ENCODE data around the gene MSX1. TPM values are rescaled to one million over a fixed set of nuclear protein-coding genes. Genes with fewer than 3 reads are reported as not detected.

Gene MSX1
- total RNA-seq, 2 experiments from 2014 or later, result 0.16 to 0.61 TPM

GRCh38 chr4:4888695-4889094 lies 29.2 kb downstream of the MSX1 start:
- Mint-ChIP-seq H3K4me3 (no peak overlapping the region), H3K9me3 (no peaks in the 10 kb centered on the region), H3K4me1 (ENCODE audit: low read depth) (no peaks in the 10 kb centered on the region), H3K27me3 (peaks cover 9% of the 10 kb centered on the region), H3K27ac (no peak overlapping the region), H3K36me3 (ENCODE audit: low read depth) (no peaks in the 10 kb centered on the region)
- intact Hi-C loops (cut with micrococcal nuclease), result no loop called here
- DNase-seq (no peak), ATAC-seq (no peak)
- POLR2A ChIA-PET, result no interaction called here
- CTCF ChIA-PET, result no interaction called here
- TF ChIP-seq CTCF (IDR thresholded peaks at IDR 0.05), result no peak

GRCh38 chr4:4889781-4890180 lies 30.3 kb downstream of the MSX1 start:
- Mint-ChIP-seq H3K27ac (no peak overlapping the region), H3K9me3 (no peaks in the 10 kb centered on the region), H3K27me3 (peaks cover 9% of the 10 kb centered on the region), H3K36me3 (ENCODE audit: low read depth) (no peaks in the 10 kb centered on the region), H3K4me3 (no peak overlapping the region), H3K4me1 (ENCODE audit: low read depth) (no peaks in the 10 kb centered on the region)
- ChIA-PET POLR2A (no interaction called here), CTCF (no interaction called here)
- TF ChIP-seq CTCF (IDR thresholded peaks at IDR 0.05), result no peak
- no peak for DNase-seq
- ATAC-seq, result no peak
- intact Hi-C loops (cut with micrococcal nuclease), result no loop called here

GRCh38 chr4:4890574-4891255 lies 31.2 kb downstream of the MSX1 start:
- POLR2A ChIA-PET, result no interaction called here
- ATAC-seq, result no peak
- no peak for TF ChIP-seq CTCF (IDR thresholded peaks at IDR 0.05)
- H3K27me3 Mint-ChIP-seq, result peaks cover 9% of the 10 kb centered on the region
- H3K4me1 Mint-ChIP-seq (ENCODE audit: low read depth), result no peaks in the 10 kb centered on the region
- no peak overlapping the region for H3K27ac Mint-ChIP-seq
- no peak for DNase-seq
- CTCF ChIA-PET, result interaction anchor here (1.3 kb wide), 1 partner anchor 10 kb away, joined by 4 read pairs; no protein-coding TSS in a partner anchor
- intact Hi-C loops (cut with micrococcal nuclease), result no loop called here
- no peaks in the 10 kb centered on the region for H3K9me3 Mint-ChIP-seq
- no peak overlapping the region for H3K4me3 Mint-ChIP-seq
- no peaks in the 10 kb centered on the region for H3K36me3 Mint-ChIP-seq (ENCODE audit: low read depth)

- Mint-ChIP-seq H3K4me3 (no peak overlapping the region), H3K36me3 (ENCODE audit: low read depth) (no peaks in the 10 kb centered on the region), H3K27me3 (peaks cover 3% of the 10 kb centered on the region), H3K4me1 (ENCODE audit: low read depth) (no peaks in the 10 kb centered on the region), H3K9me3 (no peaks in the 10 kb centered on the region), H3K27ac (no peak overlapping the region)
- DNase-seq (no peak), ATAC-seq (no peak)
- intact Hi-C loops (cut with micrococcal nuclease), result no loop called here
- ChIA-PET CTCF (interaction anchor here (1.3 kb wide), 1 partner anchor 13 kb away, joined by 5 read pairs; no protein-coding TSS in a partner anchor), POLR2A (no interaction called here)
- TF ChIP-seq CTCF (IDR thresholded peaks at IDR 0.05), result no peak
These were observed 34.3 kb downstream of the MSX1 start for GRCh38 chr4:4893721-4894120.

- H3K27ac Mint-ChIP-seq, result no peak overlapping the region
- DNase-seq, result no peak
- ChIA-PET POLR2A (no interaction called here), CTCF (no interaction called here)
- peaks cover 3% of the 10 kb centered on the region for H3K27me3 Mint-ChIP-seq
- no peak overlapping the region for H3K4me3 Mint-ChIP-seq
- TF ChIP-seq CTCF (IDR thresholded peaks at IDR 0.05), result no peak
- ATAC-seq, result no peak
- no peaks in the 10 kb centered on the region for H3K9me3 Mint-ChIP-seq
- intact Hi-C loops (cut with micrococcal nuclease), result no loop called here
- no peaks in the 10 kb centered on the region for H3K36me3 Mint-ChIP-seq (ENCODE audit: low read depth)
- no peaks in the 10 kb centered on the region for H3K4me1 Mint-ChIP-seq (ENCODE audit: low read depth)
These were observed 39.9 kb downstream of the MSX1 start for GRCh38 chr4:4899202-4899925.

Data from activated CD8-positive, alpha-beta T cell treated with anti-CD3 and anti-CD28 coated beads for 36 hours (primary cell).